ENCODE data around the gene LRRC49.

The LRRC49 gene

GRCh38 chr15:71054286-71054952, 161.8 kb downstream of the LRRC49 start:
- DNase-seq: no peak

GRCh38 chr15:71055461-71055860, 162.8 kb downstream of the LRRC49 start:
- DNase-seq: no peak

DNA sequence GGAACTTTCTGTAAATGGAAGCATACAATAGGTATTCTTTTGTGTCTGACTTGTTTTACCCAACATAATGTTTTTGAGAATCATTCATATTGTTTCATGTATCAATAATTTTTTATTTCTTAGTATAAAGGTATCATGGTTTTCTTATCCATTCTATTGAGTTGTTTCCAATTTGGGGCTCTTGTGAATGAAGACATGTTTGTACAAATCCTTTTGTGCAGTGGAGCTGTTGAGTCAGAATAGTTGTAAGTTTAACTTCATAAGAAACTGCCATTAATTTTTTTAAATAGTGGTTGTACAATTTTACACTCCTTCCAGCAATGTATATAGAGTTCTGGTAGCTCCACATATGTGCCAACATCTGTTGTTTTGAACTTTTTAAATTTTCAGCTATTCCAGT, 163.5 kb downstream of the LRRC49 start:
- no peak for DNase-seq

DNA sequence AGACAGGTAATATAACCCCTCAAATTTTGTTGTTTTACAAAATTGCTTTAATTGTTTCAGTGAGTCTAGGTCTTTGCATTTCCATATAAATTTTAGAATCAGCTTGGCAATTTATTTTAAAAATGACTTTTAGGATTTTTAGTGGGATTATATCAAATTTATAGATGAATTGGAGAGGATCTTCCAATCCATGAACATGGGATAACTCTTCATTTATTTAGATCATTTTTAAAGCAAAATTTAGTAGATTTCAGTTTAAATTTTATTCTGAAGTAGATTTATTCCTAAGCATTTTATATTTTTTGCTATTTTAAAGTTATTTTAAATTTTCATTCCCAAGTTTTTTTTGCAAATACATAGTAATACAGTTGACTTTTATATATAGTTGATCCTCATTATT, 164.5 kb downstream of the LRRC49 start:
- DNase-seq: no peak

GRCh38 chr15:71057581-71057980, 165.0 kb downstream of the LRRC49 start:
- DNase-seq: no peak

GRCh38 chr15:71060983-71061382, 168.4 kb downstream of the LRRC49 start:
- DNase-seq: no peak

DNA sequence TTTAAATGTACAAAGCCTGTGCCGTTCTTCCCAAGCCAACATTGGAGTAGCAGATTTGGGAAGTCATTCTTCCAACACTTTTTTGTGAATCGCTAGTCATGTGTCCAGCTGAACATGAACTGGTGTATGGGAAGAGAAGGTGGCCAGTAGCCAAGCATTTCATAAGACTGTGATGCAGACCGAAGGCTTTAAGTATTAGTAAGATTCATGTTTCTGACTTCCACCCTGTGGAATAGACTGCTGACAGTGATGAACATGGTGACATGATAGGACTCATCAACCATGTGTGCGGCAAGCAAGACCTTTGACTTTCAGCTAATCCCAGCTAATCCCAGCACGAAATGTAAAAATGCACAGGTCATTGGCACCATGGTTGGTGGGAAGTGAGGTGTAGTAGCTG, 174.4 kb downstream of the LRRC49 start:
- no peak for DNase-seq

DNA sequence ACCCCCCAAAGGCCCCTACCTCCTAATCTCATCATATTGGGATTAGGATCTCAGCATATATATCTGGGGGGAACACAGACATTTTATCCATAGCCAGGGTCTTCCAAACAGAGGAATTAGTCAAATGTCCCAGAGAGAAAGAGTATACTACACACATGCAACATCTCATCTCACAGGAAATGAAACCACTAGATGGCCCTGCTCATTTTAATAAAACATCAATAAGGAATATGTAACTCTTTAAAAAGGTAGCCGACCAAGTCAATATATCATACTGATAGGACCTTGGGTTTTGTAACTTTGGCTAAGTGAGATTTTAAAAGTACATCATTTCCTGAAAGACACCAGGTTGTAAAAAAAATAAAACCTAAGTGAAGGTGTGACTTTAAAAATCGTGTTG, 177.1 kb downstream of the LRRC49 start:
- DNase-seq: no peak

GRCh38 chr15:71071529-71071928, 178.9 kb downstream of the LRRC49 start:
- no peak for DNase-seq

- DNase-seq: no peak
Observed at GRCh38 chr15:71072423-71072822, 179.8 kb downstream of the LRRC49 start.

DNA sequence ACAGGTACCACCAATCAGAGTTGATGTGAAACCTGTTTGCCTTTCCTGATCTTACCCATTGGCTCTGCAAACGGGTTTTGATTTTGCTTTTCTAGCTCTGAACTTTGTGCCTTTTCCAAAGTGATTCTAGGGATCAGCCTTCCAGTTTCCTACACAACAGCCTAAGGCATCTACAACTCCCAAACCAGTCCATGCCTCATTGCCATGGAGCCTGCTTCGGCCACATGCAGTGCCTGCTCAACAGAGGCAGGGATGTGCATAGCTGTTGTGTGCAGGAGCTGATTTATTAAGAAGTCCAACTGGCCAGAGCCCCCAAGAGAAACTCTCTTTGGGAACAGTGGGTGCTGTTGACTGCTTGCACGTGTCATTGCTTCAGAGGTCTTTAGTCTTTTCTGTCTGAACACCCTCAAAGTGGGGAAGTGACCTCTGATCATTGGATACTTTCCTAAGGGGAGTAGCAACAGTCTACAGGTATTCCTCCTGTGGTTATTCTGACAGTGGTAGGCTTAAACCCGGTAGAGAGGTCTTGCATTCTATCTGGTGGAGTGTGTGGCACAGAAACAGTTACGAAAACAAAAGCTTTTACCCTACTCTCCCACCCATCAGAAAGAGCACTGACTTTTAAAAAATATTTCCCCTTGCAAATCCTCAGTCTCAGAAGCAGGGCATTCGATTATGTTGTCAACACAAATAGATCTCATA, 186.0 kb downstream of the LRRC49 start:
- DNase-seq: no peak

DNA sequence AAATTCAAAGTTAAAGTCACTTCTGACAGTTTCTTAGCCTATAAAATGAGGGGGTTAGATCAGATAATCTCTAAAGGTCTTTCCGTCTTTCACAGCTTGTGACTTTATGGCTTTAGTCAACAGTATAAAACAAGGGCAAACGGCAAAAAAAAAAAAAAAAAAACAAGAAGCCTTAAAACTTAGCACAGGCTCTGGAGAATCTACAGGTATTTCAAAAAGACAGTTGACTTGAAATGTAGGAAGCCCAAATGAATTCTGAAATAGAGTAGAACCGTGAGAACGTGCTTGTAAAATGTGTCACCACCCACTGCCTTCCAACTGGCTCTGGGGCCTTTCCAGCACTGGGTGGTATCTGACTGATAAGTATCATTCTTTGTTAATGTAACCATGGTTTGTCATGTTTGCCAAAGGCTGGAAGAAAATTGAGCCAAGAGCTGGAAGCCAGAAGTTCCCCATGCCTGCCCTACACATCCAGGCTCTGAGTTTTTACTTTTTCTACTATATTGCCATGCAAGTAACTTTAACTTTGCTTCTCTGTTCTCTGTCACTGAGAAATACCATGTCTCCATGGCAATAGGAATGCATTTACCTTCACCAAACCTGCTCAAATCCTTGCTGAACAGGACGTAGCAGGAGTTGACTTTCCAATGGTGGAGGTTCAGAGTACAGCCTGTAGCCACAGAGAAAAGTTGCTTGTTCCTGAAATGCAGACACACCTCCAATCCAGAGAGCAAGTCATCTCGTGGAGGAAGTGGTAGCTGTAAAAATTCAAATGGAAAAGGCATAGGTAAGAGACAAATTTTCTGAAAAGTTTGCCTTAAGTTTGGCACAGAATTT, 186.8 kb downstream of the LRRC49 start:
- no peak for DNase-seq

- no peak for DNase-seq
Observed at GRCh38 chr15:71080166-71080565, 187.5 kb downstream of the LRRC49 start.

- DNase-seq: no peak
Observed at GRCh38 chr15:71080705-71081104, 188.1 kb downstream of the LRRC49 start.

DNA sequence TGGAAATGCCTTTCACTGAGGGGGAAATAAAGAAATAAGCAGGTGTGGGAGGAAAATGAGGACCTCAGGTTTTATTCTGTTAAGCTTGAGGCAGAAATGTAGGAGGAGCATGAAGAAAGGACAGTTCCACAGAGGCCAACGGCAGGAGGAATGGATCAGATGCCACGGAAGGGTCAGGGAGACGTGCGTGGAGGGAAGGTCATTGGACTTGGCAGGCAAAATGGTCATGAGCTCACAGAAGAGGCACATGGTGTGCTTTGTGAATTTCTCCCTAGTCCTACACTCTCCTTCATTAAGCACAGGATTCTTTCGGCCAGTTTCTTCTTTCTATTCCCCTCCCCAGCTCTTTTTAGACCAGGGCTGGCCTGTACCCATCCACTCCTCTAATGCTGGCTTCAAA, 190.2 kb downstream of the LRRC49 start:
- no peak for DNase-seq

GRCh38 chr15:71083349-71083748, 190.7 kb downstream of the LRRC49 start:
- peak; percentile 72 for DNase-seq

- no peak for DNase-seq
Observed at GRCh38 chr15:71084264-71084663, 191.6 kb downstream of the LRRC49 start.

- DNase-seq: no peak
Observed at GRCh38 chr15:71085809-71086208, 193.2 kb downstream of the LRRC49 start.

- DNase-seq: no peak
Observed at GRCh38 chr15:71088155-71088554, 195.5 kb downstream of the LRRC49 start.

DNA sequence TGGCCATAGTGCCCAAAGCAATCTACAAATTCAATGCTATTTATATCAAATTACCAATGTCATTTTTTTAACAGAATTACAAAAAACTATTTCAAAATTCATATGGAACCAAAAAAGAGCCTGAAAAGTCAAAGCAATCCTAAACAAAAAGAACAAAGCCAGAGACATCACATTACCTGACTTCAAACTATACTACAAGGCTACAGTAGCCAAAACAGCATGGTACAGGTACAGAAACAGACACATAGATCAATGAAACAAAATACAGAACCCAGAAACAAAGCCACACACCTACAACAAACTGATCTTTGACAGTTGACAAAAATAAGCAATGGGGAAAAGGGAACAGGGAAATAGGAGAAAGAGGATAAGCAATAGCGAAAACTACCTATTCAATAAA, 196.1 kb downstream of the LRRC49 start:
- no peak for DNase-seq

DNA sequence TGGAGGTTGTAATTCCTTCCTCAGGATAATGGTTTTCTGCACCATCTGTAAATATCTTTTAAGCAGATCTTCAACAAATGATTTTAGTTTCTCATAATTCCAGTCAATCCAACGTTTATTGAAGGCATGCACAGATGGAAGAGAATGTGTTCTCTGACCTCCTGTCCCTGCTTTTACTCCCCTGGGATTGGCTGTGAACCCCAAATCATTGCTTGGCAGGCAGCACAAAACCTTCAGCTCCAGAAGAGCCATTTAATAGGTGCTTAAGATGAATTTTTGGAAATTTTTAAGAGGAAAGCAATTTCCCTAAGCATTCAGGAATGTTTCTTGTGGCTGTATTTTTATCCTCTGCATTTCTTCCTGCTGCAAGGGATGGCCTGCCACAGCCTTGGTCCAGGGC, 197.2 kb downstream of the LRRC49 start:
- DNase-seq: no peak

DNA sequence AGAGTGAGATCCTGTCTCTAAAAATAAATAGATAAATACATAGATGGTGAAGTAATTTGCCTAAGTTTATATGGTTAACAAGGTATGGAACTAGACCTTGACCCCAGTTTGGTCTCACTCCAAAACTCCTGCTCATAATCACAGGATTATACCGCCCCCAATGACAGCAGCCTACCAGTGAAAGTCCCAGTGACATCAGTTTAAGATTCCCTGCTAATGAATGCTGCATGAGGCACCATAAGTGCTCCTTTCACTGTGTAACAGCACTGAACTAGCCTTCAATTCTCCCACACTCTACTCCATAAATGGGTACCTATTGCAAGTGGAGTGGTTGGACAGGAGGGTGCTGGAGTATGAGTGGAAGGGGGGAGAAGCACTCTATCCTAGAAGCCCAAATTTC, 199.0 kb downstream of the LRRC49 start:
- no peak for DNase-seq

- DNase-seq: no peak
Observed at GRCh38 chr15:71092056-71092600, 199.5 kb downstream of the LRRC49 start.

All from femur (tissue), 1 donor.